SK-N-SH treated with all-trans-retinoic acid at 6 μM for 48 hours (cell line): ENCODE measurements around the gene RELL1.

Source experiments
- ARNTL ChIP-seq: fragments of 450-650 bp; formaldehyde crosslinking; IDR thresholded peaks from 2 replicates; pipeline ENCODE4 v1.5.0; 2020; ENCODE audit warnings: low read depth, mild to moderate bottlenecking, moderate library complexity, borderline replicate concordance
- BACH2 ChIP-seq: fragments of 250-450 bp; sonication (Bioruptor Pico); IDR thresholded peaks from 2 replicates; pipeline ENCODE4 v1.9.0; 2021; ENCODE audit warnings: mild to moderate bottlenecking, borderline replicate concordance
- CREB5 ChIP-seq: fragments of 250-450 bp; sonication (Bioruptor Pico); IDR thresholded peaks from 2 replicates; pipeline ENCODE4 v1.5.1; 2020; ENCODE audit warnings: low read depth, mild to moderate bottlenecking, moderate library complexity
- GLIS3 ChIP-seq: fragments of 250-450 bp; sonication (Bioruptor Pico); IDR thresholded peaks from 2 replicates; pipeline ENCODE4 v1.5.0; 2020; ENCODE audit warnings: mild to moderate bottlenecking, moderate library complexity
- OSR1 ChIP-seq: fragments of 250-450 bp; sonication (Bioruptor Pico); IDR thresholded peaks from 2 replicates; pipeline ENCODE4 v1.8.0; 2022; ENCODE audit warnings: moderate library complexity, mild to moderate bottlenecking, inconsistent platforms
- PATZ1 ChIP-seq: fragments of 250-450 bp; sonication (Bioruptor Pico); IDR thresholded peaks from 2 replicates; pipeline ENCODE4 v1.8.0; 2020; ENCODE audit warnings: mild to moderate bottlenecking, moderate library complexity, borderline replicate concordance
- RARB ChIP-seq: fragments of 250-450 bp; sonication (Bioruptor Pico); IDR thresholded peaks from 2 replicates; pipeline ENCODE4 v1.8.0; 2021; ENCODE audit warnings: mild to moderate bottlenecking, moderate library complexity
- SNAI2 ChIP-seq: fragments of 250-450 bp; sonication (Bioruptor Pico); IDR thresholded peaks from 2 replicates; pipeline ENCODE4 v1.5.0; 2020; ENCODE audit warnings: mild to moderate bottlenecking, moderate library complexity
- TCF4 ChIP-seq: fragments of 250-450 bp; sonication (Bioruptor Pico); IDR thresholded peaks from 2 replicates; pipeline ENCODE4 v1.8.0; 2021; ENCODE audit warnings: mild to moderate bottlenecking, moderate library complexity, borderline replicate concordance
- ZFP3 ChIP-seq: fragments of 250-450 bp; sonication (Bioruptor Pico); IDR thresholded peaks from 2 replicates; pipeline ENCODE4 v1.5.0; 2020; ENCODE audit warnings: mild to moderate bottlenecking, moderate library complexity
- ZFP30 ChIP-seq: fragments of 450-650 bp; formaldehyde crosslinking; IDR thresholded peaks from 2 replicates; pipeline ENCODE4 v1.5.0; 2022; ENCODE audit warnings: mild to moderate bottlenecking, moderate library complexity
- ZNF565 ChIP-seq: fragments of 450-650 bp; formaldehyde crosslinking; conservative IDR thresholded peaks from 2 replicates; pipeline ENCODE4 v1.5.0; 2020; ENCODE audit warnings: low read depth, mild to moderate bottlenecking, moderate library complexity
- ZNF8 ChIP-seq: fragments of 450-650 bp; formaldehyde crosslinking; IDR thresholded peaks from 2 replicates; pipeline ENCODE4 v1.5.0; 2020; ENCODE audit warnings: mild to moderate bottlenecking, moderate library complexity

GRCh38 chr4:37679301-37679700 is 6.9 kb downstream of the RELL1 start:
- no peak for TF ChIP-seq ZNF565
- no peak for TF ChIP-seq TCF4 (CRISPR knock-in tag)
- no peak for TF ChIP-seq CREB5 (CRISPR knock-in tag)
- no peak for TF ChIP-seq OSR1 (CRISPR knock-in tag)
- TF ChIP-seq SNAI2 (CRISPR knock-in tag): no peak
- no peak for TF ChIP-seq PATZ1 (CRISPR knock-in tag)
- TF ChIP-seq ZNF8 (CRISPR knock-in tag): no peak
- no peak for TF ChIP-seq GLIS3 (CRISPR knock-in tag)
- no peak for TF ChIP-seq ARNTL (CRISPR knock-in tag)
- no peak for TF ChIP-seq ZFP30 (CRISPR knock-in tag)
- TF ChIP-seq ZFP3: no peak
- no peak for TF ChIP-seq RARB (CRISPR knock-in tag)
- TF ChIP-seq BACH2 (CRISPR knock-in tag): no peak
